Peyer's patch (tissue), 4 donors: ENCODE measurements around the gene NAV2.

Experiments used
- CTCF ChIP-seq, 6 experiments: fragments of 450-650 bp in 4 of 6; fragments of 200-600 bp in 2 of 6; sonication (generic) in 1 of 6; IDR thresholded peaks; one replicate each; pipeline ENCODE4 v1.5.1; 2017 to 2019; ENCODE audit warnings: antibody characterized with exemption in 6 of 6, mild to moderate bottlenecking in 3 of 6, moderate library complexity in 1 of 6
- POLR2A ChIP-seq, 2 donors: fragments of 450-650 bp; IDR thresholded peaks; one replicate each; pipeline ENCODE4 v1.5.1; 2017; ENCODE audit warnings: antibody characterized with exemption in 2 of 2, mild to moderate bottlenecking in 2 of 2, moderate library complexity in 2 of 2

DNA sequence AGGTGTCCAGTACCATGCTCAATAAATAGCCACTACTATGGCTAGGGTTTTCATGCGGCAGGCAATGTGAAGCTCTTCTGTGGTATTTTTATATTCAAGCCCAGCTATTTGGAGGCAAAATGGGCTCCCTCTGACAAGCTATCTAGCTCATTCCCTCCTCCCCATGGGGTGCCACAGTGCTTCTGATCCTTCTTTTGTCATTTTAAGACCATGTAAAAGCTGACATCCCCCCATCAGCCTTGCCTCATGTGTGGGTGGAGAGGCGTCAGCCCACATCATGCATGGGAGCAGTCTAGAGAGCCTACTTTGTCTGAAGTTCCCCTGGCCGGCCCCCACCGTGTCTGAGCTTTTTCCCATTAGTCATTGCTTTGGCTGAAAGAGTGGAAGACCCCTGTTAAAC, 59.8 kb downstream of the NAV2 start:
- TF ChIP-seq CTCF (IDR thresholded peaks at IDR 0.05) (no peak), POLR2A (IDR thresholded peaks at IDR 0.05) (no peak)
